ENCODE data around the gene DIPK1B.

Gene DIPK1B

GRCh38 chr9:136739509-136739908 lies 27.1 kb downstream of the DIPK1B start:
- Mint-ChIP-seq H3K27ac (ENCODE audit: low read depth) (no peak overlapping the region), H3K27me3 (peaks cover 14% of the 10 kb centered on the region), H3K4me3 (no peak overlapping the region), H3K36me3 (ENCODE audit: insufficient read depth) (peaks cover 1% of the 10 kb centered on the region), H3K9me3 (no peaks in the 10 kb centered on the region), H3K4me1 (no peaks in the 10 kb centered on the region)
- ATAC-seq (replicated peaks; ENCODE audit: extremely low read depth, poor library complexity, severe bottlenecking) (no peak), DNase-seq (ENCODE audit: low spot score in 2 of 2) (no peak)

DNA sequence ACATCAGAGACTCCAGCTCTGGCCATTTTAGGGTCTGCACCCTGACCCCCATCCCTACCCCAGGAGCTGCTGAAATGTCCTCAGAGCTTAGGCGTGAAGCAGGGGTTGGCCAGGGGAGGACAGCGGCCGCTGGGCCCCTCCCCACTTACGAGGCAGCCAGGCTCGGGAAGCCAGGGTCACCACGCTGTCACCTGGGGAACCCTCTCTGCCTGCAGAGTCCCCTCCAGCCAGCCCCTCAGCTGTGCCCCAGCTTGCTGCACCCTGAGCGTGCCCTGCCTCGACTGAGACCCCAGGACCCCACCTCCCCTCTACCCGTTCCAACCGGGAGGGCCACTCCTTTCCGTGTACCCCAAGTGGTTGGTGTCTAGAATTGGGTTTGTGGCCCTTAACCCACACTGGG lies 27.7 kb downstream of the DIPK1B start:
- ATAC-seq (replicated peaks; ENCODE audit: extremely low read depth, poor library complexity, severe bottlenecking) (no peak), DNase-seq (ENCODE audit: low spot score in 2 of 2) (no peak)
- H3K36me3 Mint-ChIP-seq (ENCODE audit: insufficient read depth): peaks cover 1% of the 10 kb centered on the region
- H3K4me3 Mint-ChIP-seq: no peak overlapping the region
- H3K27ac Mint-ChIP-seq (ENCODE audit: low read depth): no peak overlapping the region
- H3K9me3 Mint-ChIP-seq: no peaks in the 10 kb centered on the region
- H3K27me3 Mint-ChIP-seq: peaks cover 14% of the 10 kb centered on the region
- H3K4me1 Mint-ChIP-seq: no peaks in the 10 kb centered on the region

DNA sequence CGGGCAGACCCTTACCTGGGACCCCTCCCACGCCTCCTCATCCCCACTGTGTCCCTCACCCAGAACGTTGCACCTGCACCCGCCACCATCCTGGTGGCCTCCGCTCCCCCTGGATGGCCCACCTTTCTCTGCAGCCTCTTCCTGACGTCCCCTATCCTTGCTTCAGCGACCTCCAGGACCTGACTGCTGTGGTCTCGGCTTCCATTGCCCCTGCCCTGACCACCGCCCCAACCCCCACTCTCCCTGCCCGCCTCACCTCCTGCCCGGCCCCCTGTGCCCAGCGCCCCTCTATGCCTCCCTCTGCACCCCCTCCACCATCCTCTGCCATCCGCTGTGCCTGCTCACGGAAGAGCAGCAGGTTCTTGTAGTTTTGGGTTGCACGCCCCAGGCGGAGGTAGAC lies 28.1 kb downstream of the DIPK1B start:
- ATAC-seq (replicated peaks; ENCODE audit: extremely low read depth, poor library complexity, severe bottlenecking) (no peak), DNase-seq (ENCODE audit: low spot score in 2 of 2) (no peak)
- no peak overlapping the region for H3K27ac Mint-ChIP-seq (ENCODE audit: low read depth)
- no peak overlapping the region for H3K4me3 Mint-ChIP-seq
- no peaks in the 10 kb centered on the region for H3K9me3 Mint-ChIP-seq
- no peaks in the 10 kb centered on the region for H3K4me1 Mint-ChIP-seq
- H3K36me3 Mint-ChIP-seq (ENCODE audit: insufficient read depth): peaks cover 1% of the 10 kb centered on the region
- peaks cover 14% of the 10 kb centered on the region for H3K27me3 Mint-ChIP-seq

DNA sequence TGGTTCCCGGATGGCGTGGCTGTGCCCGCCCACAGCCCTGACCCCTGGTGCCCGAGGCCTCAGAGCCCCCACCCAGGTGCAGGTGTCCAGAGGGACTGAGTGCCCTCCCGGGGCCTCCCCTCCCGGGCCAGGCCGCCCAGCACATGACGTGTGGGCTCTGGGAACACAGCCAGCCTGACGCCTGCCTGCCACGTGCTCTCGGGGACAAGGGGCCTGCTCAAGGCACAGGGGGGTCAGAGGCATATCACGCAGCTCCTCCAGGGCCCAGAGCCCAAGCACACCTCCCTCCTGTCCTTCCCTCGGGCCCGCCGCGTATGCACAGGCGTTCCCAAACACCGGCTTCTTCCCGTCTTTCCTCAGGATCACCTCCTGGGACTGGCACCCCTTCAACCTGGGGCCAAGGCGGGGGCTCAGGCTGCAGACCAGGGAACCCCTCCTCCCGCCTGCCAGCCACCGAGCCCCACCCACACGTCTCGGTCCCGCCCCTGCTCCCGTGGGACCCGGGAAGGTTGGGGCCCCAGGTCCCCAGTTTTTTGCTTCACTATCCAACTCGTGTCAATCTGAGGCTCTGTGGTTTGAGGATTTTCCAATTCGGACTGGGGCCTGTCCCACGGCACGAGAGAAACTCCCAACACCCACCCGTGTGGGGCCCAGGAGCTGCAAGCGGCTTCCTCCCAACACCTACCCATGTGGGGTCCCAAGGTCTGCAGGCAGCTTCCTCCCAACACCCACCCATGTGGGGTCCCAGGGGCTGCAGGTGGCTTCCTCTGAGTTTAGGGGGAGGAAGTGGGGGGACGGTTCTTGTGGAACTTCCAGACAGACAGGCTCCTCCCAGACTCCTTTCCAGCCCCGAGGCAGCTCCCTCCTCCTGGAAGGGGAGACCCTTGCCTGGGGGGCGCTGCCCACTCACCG lies 28.9 kb downstream of the DIPK1B start:
- H3K36me3 Mint-ChIP-seq (ENCODE audit: insufficient read depth): peaks cover 1% of the 10 kb centered on the region
- ATAC-seq (replicated peaks; ENCODE audit: extremely low read depth, poor library complexity, severe bottlenecking): no peak
- H3K4me1 Mint-ChIP-seq: no peaks in the 10 kb centered on the region
- no peaks in the 10 kb centered on the region for H3K9me3 Mint-ChIP-seq
- peaks cover 14% of the 10 kb centered on the region for H3K27me3 Mint-ChIP-seq
- no peak for DNase-seq (ENCODE audit: low spot score in 2 of 2)
- peak overlapping the region; percentile 16 for H3K4me3 Mint-ChIP-seq
- no peak overlapping the region for H3K27ac Mint-ChIP-seq (ENCODE audit: low read depth)

DNA sequence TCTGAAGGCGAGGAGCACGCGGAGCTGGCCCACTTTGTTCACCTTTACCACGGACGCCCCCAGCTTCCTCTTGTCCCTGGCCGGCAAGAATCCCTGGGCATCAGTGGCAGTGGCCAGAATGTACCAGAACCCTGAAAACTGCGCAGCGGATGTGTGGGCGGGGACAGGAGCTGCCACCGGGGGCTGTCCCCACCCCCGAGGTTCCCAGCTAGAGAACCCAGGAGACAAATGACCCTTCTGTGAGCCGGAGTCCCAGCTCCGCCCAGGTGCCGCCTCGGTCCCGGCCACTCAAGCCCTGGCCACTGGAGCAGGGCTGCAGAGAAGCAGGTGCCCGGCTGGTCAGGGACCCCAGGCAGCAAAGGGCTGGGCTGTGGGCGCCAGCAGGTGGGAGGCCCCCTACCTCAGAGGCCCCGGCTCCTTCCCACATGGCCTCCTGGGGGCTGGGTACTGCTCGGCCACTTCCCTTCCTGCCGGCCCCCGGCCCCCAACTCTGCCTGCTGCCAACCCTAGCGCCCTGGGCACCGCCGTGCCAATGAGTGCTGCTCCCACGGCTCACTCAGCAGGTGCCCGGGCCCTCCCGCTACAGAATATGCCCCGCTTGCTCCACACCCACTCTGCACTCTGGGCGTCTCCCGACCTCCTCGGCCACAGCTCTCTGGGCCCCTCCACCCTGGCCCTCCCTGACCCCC lies 29.7 kb downstream of the DIPK1B start:
- no peak overlapping the region for H3K27ac Mint-ChIP-seq (ENCODE audit: low read depth)

GRCh38 chr9:136742591-136743391 lies 30.4 kb downstream of the DIPK1B start, which contains the start of gene LCN10:
TSS of gene LCN10 (minus strand) at chr9:136742940. CDS start at chr9:136742903, 37 bp downstream.
- ATAC-seq (replicated peaks; ENCODE audit: extremely low read depth, poor library complexity, severe bottlenecking): no peak
- H3K9me3 Mint-ChIP-seq: no peaks in the 10 kb centered on the region
- H3K4me1 Mint-ChIP-seq: no peaks in the 10 kb centered on the region
- H3K27ac Mint-ChIP-seq (ENCODE audit: low read depth): no peak within 1 kb of the TSS
- DNase-seq (ENCODE audit: low spot score in 2 of 2): no peak
- H3K4me3 Mint-ChIP-seq: peak within 1 kb of the TSS; percentile 16
- peaks cover 16% of the 10 kb centered on the region for H3K27me3 Mint-ChIP-seq
- H3K36me3 Mint-ChIP-seq (ENCODE audit: insufficient read depth): peaks cover 1% of the 10 kb centered on the region

More for the DNA sequence above, 29.7 kb downstream of the DIPK1B start:
- Mint-ChIP-seq H3K36me3 (ENCODE audit: insufficient read depth) (peaks cover 1% of the 10 kb centered on the region), H3K9me3 (no peaks in the 10 kb centered on the region), H3K4me3 (peak overlapping the region; percentile 16), H3K4me1 (no peaks in the 10 kb centered on the region), H3K27me3 (peaks cover 14% of the 10 kb centered on the region)
- ATAC-seq (replicated peaks; ENCODE audit: extremely low read depth, poor library complexity, severe bottlenecking) (no peak), DNase-seq (ENCODE audit: low spot score in 2 of 2) (no peak)

DNA sequence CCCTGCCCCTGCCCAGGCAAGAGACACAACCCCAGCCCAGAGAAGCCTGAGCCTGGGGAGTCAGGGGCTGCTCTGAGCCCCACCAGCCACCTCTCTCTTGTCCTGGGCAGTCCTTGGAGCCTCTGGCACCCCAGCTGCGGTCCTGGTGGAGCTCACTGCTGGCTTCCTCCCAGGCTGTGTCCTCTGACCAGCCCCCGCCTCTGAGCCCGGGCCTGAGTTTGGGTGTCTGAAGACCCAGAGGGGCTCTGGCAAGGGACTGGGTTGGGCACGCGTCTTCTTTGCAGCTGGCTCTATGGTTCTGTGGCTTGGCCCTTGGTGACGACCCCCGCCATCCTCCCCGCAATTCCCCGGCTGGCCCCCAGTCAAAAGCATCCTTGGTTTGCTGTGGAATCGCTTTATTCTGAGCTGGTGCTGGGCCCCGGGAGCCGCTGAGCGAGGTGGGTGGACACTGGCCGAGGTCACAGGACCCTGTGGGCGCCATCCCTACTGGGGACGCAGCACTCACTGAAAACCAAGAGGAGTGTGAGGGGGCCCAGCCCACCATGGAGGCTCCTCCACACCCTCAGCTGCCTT lies 31.4 kb downstream of the DIPK1B start:
- H3K4me3 Mint-ChIP-seq: no peak overlapping the region
- ATAC-seq (replicated peaks; ENCODE audit: extremely low read depth, poor library complexity, severe bottlenecking) (no peak), DNase-seq (ENCODE audit: low spot score in 2 of 2) (no peak)
- no peak overlapping the region for H3K27ac Mint-ChIP-seq (ENCODE audit: low read depth)
- H3K27me3 Mint-ChIP-seq: peaks cover 25% of the 10 kb centered on the region
- H3K4me1 Mint-ChIP-seq: no peaks in the 10 kb centered on the region
- H3K9me3 Mint-ChIP-seq: no peaks in the 10 kb centered on the region
- H3K36me3 Mint-ChIP-seq (ENCODE audit: insufficient read depth): peaks cover 1% of the 10 kb centered on the region

DNA sequence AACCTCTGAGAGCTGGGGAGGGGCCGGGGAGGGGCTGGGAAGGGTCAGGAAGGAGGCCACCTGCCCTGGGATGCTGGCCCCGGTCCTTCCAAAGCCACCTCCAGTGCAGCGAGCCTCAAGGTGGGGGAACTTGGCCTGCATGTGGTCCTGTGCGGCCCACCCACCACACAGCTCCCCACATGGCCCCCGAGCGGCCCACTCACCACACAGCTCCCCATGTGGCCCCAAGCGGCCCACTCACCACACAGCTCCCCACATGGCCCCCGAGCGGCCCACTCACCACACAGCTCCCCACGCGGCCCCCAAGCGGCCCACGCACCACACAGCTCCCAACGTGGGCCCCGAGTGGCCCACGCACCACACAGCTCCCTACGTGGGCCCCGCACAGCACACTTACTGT lies 32.4 kb downstream of the DIPK1B start:
- no peak for ATAC-seq (replicated peaks; ENCODE audit: extremely low read depth, poor library complexity, severe bottlenecking)
- Mint-ChIP-seq H3K4me3 (no peak overlapping the region), H3K9me3 (no peaks in the 10 kb centered on the region), H3K27ac (ENCODE audit: low read depth) (no peak overlapping the region), H3K36me3 (ENCODE audit: insufficient read depth) (peaks cover 1% of the 10 kb centered on the region), H3K4me1 (no peaks in the 10 kb centered on the region), H3K27me3 (peaks cover 27% of the 10 kb centered on the region)
- DNase-seq (ENCODE audit: low spot score in 2 of 2): no peak

- H3K27ac Mint-ChIP-seq (ENCODE audit: low read depth): no peak overlapping the region
- H3K27me3 Mint-ChIP-seq: peaks cover 27% of the 10 kb centered on the region
- DNase-seq (ENCODE audit: low spot score in 2 of 2): no peak
- no peaks in the 10 kb centered on the region for H3K4me1 Mint-ChIP-seq
- no peak overlapping the region for H3K4me3 Mint-ChIP-seq
- ATAC-seq (replicated peaks; ENCODE audit: extremely low read depth, poor library complexity, severe bottlenecking): no peak
- H3K36me3 Mint-ChIP-seq (ENCODE audit: insufficient read depth): peaks cover 2% of the 10 kb centered on the region
- no peaks in the 10 kb centered on the region for H3K9me3 Mint-ChIP-seq
Measured at GRCh38 chr9:136745389-136746154, 33.2 kb downstream of the DIPK1B start.

GRCh38 chr9:136746155-136746490 lies 33.8 kb downstream of the DIPK1B start:
- no peak overlapping the region for H3K4me3 Mint-ChIP-seq
- H3K36me3 Mint-ChIP-seq (ENCODE audit: insufficient read depth): peaks cover 3% of the 10 kb centered on the region
- H3K27ac Mint-ChIP-seq (ENCODE audit: low read depth): no peak overlapping the region
- no peaks in the 10 kb centered on the region for H3K4me1 Mint-ChIP-seq
- DNase-seq (ENCODE audit: low spot score in 2 of 2): no peak
- ATAC-seq (replicated peaks; ENCODE audit: extremely low read depth, poor library complexity, severe bottlenecking): no peak
- H3K9me3 Mint-ChIP-seq: no peaks in the 10 kb centered on the region
- H3K27me3 Mint-ChIP-seq: peaks cover 27% of the 10 kb centered on the region

GRCh38 chr9:136746621-136747020 lies 34.2 kb downstream of the DIPK1B start:
- Mint-ChIP-seq H3K9me3 (peaks cover 1% of the 10 kb centered on the region), H3K36me3 (ENCODE audit: insufficient read depth) (peaks cover 3% of the 10 kb centered on the region), H3K4me3 (no peak overlapping the region), H3K27ac (ENCODE audit: low read depth) (no peak overlapping the region), H3K27me3 (peaks cover 27% of the 10 kb centered on the region), H3K4me1 (no peaks in the 10 kb centered on the region)
- DNase-seq (ENCODE audit: low spot score in 2 of 2) (no peak), ATAC-seq (replicated peaks; ENCODE audit: extremely low read depth, poor library complexity, severe bottlenecking) (no peak)
